Sigmoid colon (tissue), 4 donors: Measurements from ENCODE around the gene STPG1.

Experiments
- POLR2AphosphoS5 ChIP-seq, 4 donors: sonication (generic); formaldehyde crosslinking; IDR thresholded peaks; one replicate each; pipeline ENCODE4 v1.6.1; 2017; ENCODE audit warnings: antibody characterized with exemption in 4 of 4
- TF ChIP-seq, protein P1 (sequence below), 4 experiments: fragments of 450-650 bp in 3 of 4; fragments of 200-600 bp in 1 of 4; IDR thresholded peaks; one replicate each; pipeline ENCODE4 v1.5.1; 2016 to 2019; ENCODE audit warnings: antibody characterized with exemption in 4 of 4, mild to moderate bottlenecking in 3 of 4, moderate library complexity in 2 of 4

DNA sequence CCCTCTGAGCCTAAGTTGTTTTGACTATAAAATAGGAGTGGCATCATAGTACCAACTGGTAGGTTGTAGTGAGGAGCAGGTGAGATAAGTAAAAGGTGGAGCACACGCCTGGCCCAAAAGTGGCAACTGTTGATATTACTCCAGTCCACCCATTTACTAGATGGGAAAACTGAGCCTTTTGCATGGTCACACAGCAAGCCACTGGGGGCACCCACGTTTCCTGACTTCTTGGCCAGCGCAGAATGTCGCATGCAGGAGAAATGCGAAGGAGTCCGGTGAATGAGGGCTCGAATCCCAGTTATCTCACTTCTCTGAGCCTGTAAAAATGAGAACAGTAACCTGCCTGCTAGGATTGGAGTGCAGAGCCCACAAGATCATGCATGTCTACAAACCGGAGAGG, 73.6 kb downstream of the STPG1 start:
- TF ChIP-seq, protein P1, sequence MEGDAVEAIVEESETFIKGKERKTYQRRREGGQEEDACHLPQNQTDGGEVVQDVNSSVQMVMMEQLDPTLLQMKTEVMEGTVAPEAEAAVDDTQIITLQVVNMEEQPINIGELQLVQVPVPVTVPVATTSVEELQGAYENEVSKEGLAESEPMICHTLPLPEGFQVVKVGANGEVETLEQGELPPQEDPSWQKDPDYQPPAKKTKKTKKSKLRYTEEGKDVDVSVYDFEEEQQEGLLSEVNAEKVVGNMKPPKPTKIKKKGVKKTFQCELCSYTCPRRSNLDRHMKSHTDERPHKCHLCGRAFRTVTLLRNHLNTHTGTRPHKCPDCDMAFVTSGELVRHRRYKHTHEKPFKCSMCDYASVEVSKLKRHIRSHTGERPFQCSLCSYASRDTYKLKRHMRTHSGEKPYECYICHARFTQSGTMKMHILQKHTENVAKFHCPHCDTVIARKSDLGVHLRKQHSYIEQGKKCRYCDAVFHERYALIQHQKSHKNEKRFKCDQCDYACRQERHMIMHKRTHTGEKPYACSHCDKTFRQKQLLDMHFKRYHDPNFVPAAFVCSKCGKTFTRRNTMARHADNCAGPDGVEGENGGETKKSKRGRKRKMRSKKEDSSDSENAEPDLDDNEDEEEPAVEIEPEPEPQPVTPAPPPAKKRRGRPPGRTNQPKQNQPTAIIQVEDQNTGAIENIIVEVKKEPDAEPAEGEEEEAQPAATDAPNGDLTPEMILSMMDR (IDR thresholded peaks at IDR 0.05): no peak
- no peak for TF ChIP-seq POLR2AphosphoS5 (IDR thresholded peaks at IDR 0.05)
